GM12873 (cell line): ENCODE measurements around the gene COL24A1.

Experiments
- TF ChIP-seq, protein P1 (sequence below): IDR thresholded peaks from 2 replicates; pipeline ENCODE4 v1.5.1; 2012; ENCODE audit warnings: low read depth, mild to moderate bottlenecking, moderate library complexity, low read length, control low read depth; ENCODE audit not compliant: insufficient read depth; ENCODE audit errors: missing control alignments

The COL24A1 gene

DNA sequence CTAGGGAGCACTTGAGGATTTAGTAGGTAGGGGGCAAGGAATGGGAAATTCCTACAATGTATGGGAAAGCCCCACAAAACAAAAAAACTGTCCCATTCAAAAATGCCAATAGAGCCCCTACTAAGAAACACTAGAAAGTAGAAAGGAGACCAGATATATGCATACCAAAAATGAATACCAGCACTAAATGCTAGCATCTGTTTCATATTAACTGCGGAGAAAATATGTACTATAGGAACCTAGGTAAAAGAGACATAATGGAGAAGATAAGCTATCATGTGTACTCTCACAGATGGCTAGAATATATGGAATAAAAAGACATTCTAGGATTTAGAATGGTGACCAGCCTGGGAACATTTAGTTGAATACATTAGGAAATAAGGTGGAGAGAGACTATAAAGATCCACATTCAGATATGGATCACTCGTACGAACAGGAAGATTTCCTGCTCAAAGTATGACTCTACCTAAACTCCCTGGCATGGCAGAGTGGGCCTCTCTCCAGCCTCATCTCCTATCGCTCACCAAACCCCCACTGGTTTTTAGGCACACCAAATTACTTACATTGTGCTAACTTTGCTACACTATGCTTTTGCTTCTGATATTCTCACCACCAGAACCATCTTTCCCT lies 466.7 kb downstream of the COL24A1 start:
- TF ChIP-seq, protein P1, sequence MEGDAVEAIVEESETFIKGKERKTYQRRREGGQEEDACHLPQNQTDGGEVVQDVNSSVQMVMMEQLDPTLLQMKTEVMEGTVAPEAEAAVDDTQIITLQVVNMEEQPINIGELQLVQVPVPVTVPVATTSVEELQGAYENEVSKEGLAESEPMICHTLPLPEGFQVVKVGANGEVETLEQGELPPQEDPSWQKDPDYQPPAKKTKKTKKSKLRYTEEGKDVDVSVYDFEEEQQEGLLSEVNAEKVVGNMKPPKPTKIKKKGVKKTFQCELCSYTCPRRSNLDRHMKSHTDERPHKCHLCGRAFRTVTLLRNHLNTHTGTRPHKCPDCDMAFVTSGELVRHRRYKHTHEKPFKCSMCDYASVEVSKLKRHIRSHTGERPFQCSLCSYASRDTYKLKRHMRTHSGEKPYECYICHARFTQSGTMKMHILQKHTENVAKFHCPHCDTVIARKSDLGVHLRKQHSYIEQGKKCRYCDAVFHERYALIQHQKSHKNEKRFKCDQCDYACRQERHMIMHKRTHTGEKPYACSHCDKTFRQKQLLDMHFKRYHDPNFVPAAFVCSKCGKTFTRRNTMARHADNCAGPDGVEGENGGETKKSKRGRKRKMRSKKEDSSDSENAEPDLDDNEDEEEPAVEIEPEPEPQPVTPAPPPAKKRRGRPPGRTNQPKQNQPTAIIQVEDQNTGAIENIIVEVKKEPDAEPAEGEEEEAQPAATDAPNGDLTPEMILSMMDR, result no peak

DNA sequence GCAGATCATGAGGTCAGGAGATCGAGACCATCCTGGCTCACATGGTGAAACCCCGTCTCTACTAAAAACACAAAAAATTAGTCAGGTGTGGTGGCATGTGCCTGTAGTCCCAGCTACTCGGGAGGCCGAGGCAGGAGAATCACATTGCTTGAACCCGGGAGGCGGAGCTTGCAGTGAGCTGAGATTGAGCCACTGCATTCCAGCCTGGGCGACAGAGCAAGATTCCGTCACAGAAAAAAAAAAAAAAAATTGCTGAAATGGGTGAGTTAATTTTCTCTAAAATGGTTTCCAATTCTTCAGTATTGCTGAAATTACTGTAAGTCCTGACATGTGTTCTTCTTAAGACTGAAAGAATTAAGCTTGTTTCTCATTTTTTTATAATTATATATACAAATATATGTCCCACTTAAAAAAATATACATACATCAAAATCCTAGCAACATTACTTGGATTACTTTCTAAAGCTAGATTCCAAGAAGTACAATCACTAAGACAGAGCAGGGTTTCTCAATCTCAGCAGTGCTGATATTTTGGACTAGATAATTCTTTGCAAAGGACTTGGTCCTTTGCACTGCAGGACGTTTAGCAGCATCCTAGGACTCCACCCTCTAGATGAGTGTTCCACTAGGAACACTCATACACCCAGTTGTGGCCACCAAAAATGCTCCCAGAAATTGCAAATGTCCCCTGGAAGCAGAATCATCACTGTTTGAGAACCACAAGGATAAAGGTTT lies 473.1 kb downstream of the COL24A1 start:
- TF ChIP-seq, protein P1, result no peak

DNA sequence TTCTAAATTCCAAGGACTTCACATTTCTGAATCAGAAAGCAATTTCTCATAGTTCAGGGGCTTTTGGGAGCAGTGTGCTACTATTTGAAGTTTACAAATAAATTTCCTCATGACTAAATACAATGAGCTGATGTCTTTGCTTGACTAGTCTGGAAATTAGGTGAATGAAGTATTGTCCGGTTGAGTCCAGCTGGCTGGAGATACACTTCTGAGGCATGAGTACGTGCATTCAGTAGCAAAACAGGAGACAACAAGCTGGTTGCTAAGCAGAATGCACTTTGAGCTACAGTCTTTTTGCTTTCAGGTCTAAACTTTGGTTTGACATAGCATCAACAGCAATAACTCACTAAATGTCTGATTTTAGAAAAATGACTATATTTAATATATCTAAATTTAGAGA lies 475.5 kb downstream of the COL24A1 start:
- TF ChIP-seq, protein P1, result no peak
